ENCODE measurements around the gene HOXB1.
"Not testable (repeated sequence)": the region's sequence is repeated elsewhere in the genome, so short reads cannot be mapped to it uniquely, and the experiment has no call there.

The HOXB1 gene

DNA sequence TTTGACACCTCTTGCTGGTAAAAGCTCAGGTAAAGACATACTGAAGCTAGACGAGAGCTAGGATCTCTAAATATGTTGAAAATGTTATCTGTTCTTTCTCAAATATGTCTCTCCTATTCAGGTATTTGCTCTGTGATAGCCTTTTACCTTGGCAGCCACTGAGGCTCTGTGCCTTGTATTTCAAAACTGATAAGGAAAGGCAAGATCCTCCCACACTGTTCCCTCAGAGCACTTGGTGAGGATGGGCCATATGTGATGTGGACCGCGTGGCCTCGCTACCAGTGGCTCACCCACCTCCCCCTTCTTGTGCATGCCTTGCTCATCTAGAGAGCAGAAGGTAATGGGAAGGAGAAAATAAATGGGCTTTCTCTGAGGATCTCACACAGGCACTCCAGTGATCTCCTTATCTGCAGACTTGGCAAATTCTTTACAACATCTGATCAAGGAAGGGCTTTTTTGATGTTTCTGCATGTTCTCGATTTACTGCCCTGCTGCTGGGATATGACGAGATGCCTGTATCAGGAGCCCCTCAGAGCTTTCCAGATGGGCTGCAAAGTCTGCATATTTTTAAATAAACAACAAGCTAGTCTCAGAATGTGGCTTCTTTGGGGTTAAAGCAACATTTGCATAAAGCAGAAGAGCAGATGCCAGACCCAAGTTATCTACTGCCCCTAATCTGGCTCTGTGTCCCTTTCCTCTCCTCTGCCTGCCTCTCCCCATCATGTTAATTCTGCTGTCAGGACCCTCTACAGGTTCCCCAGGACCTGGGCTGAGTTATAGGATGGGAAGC is 16.9 kb downstream of the HOXB1 start:
- DNase-seq, result no peak

DNA sequence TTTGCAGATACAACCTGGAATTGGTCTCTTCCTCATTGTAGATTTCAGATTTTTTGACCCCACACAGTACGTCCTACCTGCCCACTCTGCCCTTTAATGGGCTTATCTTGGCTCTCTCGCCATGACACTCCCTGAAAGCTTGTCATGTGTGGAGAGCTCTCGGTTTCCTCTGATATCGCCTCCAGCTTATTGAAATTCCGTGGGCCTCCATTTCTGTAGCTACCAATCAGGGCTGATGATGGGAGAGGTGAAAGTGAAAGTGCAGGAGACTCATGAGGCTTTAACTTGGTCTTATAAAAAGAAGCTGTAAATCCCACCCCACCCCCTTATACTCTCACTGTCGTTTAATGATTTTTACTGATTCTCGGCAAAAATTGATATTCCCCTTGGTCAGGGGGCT is 17.7 kb downstream of the HOXB1 start:
- DNase-seq, result no peak

DNA sequence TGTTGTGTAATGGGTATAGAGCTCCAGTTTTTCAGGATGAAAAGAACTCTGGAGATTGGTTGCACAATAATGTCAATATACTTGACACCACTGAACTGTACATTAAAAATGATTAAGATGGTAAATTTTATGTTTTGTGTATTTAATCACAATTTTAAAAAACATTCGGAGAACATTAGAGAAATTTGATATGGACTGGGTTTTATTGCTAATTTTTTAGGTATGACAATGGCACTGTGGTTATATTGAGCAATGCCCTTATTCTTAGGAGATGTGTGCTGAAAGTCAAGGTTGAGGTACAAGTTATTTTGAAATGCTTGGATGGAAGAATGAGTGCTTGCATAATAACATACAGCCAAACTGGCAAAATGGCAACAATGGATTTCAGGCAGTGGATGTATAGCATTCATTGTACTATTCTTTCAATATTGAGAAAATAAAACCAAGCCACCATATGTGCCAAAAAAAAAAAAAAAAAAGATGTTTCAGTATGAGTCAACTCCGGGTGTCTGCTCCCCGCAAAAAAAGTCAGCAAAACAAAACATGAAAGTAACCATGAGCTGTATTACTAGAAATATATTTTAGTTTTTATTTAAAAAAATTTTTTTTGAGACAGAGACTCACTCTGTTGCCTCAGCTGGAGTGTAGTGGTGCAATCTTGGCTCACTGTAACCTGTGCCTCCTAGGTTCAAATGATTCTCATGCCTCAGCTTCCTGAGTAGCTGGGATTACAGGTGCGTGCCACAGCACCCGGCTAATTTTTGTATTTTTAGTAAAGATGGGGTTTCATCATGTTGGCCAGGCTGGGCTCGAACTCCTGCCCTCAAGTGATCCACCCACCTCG is 19.8 kb downstream of the HOXB1 start:
- DNase-seq, result peak; percentile 25

DNA sequence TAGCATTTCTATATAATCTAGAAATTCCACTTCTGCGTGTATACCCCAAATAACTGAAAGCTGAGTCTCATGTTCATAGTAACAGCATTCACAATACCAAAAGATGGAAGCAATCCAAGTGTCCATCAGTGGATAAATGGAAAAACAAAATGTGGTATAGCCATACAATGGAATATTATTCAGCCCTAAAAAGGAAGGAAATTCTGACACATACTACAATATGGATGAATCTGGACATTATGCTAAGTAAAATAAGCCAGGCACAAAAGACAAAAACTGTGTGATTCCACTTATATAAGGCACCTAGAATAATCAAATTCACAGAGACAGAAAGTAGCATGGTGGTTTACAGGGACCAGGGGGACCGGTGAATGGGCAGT is 20.4 kb downstream of the HOXB1 start:
- no peak for DNase-seq

DNA sequence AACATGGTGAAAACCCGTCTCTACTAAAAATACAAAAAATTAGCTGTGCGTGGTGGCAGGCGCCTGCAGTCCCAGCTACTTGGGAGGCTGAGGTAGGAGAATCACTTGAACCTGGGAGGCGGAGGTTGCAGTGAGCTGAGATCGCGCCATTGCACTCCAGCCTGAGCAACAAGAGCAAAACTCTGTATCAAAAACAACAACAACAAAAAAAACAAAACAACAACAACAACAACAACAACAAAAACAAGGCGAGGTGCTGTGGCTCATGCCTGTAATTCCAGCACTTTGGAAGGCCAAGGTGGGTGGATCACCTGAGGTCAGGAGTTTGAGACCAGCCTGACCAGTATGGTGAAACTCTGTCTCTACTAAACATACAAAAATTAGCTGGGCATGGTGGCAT is 21.1 kb downstream of the HOXB1 start:
- not testable (repeated sequence) for DNase-seq

DNA sequence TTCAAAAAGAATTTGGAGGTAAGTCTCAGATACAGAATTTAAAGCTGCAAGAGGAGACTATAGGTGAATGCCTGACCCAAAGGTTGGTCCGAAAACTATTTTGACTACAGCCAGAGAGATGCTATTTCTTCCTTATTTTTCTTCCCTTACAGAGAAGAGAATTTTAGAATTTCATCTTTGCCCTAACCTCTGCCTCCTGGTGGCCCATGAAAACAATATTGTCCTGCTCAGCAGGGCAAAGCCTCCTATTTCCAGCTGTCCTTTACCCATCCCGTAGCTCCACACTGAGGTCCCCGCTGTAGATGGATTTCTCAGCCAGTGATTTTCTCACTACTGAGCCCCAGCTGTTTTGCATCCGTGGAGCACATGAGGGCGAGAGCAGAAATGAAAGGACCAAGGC is 24.6 kb downstream of the HOXB1 start:
- DNase-seq, result no peak

DNA sequence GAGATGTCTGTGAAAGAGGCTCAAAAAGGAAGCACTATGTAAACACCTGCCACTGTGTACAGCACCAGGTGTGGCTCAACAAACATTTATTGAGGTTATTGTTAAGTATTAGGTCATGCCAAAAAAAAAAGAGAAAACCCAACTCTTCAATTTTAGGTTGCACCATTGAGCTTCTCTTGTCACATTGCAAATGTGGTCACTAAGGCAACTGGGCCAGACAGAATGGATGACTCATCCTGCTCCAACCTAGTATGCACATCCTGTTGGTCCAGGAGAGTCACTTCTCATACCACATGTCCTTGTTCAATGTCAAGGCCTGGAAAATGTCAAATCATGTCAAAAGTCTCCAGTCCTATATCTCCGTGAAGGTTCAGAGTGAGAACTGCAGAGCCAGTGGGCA is 25.0 kb downstream of the HOXB1 start:
- peak; percentile 79 for DNase-seq

DNA sequence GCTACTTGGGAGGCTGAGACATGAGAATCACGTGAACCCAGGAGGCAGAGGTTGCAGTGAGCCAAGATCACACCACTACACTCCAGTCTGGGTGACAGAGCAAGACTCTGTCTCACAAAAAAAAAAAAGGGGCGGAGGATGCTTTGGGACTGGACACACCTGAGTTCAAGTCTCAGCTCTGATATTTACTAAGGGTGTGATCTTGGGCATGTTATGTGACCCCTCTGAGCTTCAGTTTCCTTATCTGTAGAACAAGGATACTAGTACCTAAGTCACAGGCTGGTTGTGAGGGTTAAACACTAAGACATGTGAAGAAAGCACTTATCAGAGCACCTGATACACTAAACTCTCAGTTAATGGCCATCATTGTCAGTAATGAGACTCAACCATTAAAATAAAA is 25.9 kb downstream of the HOXB1 start:
- no peak for DNase-seq

DNA sequence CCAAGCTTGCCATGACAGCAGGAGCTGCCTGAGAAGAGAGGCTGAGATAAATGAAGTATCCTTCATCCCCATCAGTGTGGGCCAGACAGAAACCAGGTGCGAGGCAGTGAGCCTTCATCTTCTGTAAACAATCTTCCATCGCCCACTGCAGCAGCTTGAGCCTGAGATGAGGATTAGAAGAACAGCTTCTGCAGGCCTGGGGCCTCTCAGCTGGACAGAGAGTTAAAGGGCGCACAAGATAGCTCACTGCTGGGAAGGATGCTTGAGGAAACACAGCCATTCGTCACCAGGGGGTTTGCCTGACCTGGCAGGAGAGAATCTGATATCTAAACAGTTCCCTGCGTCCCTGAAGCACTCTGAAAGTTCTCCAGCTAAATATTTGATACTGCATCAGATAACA is 27.1 kb downstream of the HOXB1 start:
- no peak for DNase-seq

DNA sequence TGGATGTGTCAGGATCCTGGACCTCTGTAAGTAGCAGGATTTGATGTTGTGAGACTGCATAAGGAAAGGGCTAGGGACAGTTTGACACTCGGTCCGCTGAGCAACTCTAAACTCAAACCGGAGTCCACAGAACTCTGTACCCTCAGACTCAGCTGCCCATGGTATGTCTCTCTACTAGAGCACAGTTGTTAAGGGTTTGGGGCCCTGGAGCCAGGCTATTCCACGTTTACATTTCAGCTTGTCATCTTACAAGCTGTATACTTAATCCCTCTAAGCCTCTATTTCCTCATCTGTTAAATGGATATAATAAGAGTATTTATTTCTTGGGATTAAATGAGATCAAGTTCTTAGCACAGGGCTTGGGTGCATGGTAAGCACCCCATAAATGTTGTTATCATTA is 27.9 kb downstream of the HOXB1 start:
- no peak for DNase-seq

DNA sequence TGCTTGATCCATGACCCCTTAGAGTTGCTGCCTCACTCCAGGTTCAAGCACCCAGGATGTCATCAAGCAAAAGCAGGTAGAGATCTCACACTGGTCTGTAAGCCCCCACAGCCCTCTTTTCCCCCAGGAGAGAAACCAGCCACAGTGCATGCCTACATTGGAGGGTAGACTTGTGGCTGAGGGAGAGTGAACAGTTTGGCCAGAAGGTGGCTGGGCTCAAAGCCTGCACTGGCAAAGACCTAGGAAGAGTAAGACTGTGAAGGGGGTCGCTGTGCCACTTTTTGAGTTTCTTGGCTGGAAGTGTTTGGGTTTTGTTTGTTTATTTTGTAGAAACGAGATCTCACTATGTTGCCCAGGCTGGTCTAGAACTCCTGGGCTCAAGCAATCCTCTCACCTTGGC is 28.5 kb downstream of the HOXB1 start:
- no peak for DNase-seq

DNA sequence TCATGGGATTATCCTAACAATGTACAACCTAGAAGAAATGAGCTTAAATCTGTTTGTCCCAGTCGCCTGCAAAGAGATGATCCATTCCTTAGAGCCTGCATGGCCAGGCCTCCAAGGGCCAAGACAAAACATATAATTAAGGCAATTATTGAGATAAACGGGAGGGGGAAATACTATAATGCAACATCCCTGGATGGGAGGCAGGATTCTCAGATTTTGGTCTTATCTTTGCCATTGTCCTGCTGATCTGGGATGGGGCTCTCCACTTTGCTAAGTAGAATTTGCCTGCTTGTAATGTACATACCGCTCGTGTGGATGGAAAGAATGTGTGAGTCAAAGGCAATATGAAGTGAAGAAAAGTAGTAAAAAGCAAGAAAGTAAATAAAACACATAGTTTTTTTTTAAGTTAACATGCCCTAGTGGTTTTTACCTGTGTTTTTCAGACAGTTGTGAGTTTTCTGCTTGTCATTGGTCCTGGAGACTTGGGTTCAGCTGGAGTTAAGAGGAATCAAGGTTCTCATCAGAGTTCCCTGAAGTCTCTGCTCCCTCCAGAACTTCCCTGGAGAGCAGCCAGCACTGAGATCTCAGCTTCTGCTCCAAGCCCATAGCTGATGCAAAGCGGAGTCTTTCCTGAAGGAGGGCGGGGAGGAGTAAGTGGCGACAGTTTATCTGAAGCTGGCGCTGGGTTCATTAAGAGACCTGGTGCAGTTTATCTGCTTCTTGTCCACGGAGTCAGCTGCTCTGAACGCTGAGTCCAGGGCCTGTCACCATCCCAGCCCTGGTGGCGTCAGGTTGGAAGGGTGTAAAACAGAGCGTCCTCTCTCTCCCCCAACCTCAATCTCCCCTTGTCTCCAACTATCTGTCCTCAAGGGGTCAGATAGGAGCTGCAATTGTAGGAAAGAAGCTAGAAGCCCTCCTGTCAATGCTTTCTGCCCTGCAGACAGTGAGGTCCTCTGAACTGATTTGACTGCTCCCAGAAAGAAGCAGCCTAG is 30.1 kb downstream of the HOXB1 start:
- no peak for DNase-seq

DNA sequence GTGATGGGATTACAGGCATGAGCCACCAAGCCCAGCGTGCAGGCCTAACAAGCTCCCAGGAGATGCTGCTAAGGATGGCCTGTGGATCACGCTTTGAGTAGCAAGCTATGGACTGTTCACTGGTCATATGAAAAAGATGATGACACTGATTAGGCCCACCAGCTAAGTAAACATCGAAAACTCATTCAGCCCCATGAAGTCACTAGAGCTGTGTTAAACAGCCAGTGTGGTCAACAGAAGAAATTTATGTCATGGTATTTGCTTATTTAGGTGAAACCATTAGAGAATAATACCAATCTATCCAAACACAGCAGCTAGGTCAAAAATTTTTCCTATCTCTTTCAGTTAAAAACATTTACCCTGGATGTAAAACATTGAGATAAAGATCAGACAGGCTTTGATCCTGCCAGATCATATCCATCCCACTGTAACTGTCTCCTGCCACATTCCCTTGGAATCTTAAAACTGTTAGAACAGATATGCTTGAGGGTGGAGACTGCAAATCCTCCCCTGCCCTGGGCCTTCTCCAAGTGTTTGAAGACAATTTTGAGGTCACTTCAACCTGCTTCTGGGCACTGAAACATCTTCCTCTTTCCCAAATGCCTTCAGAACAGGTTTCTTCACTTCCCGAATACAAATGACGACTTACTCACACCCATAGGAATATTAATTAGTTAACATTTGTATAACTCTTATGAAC is 30.9 kb downstream of the HOXB1 start:
- no peak for DNase-seq

DNA sequence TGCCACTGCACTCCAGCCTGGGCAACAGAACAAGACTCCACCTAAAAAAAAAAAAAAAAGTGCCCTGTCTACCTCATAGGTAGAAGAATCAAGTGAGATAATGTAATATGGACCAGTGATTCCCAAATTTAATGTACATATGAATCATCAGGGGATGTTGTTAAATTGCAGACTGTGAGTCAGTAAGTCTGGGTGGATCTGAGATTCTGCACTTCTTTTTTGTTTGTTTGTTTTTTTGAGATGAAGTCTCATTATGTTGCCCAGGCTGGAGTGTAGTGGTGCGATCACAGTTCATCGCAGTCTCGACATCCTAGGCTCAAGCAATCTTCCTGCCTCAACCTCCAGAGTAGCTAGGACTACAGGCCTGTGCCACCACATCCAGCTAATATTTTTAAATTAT is 31.6 kb downstream of the HOXB1 start:
- DNase-seq, result no peak

DNA sequence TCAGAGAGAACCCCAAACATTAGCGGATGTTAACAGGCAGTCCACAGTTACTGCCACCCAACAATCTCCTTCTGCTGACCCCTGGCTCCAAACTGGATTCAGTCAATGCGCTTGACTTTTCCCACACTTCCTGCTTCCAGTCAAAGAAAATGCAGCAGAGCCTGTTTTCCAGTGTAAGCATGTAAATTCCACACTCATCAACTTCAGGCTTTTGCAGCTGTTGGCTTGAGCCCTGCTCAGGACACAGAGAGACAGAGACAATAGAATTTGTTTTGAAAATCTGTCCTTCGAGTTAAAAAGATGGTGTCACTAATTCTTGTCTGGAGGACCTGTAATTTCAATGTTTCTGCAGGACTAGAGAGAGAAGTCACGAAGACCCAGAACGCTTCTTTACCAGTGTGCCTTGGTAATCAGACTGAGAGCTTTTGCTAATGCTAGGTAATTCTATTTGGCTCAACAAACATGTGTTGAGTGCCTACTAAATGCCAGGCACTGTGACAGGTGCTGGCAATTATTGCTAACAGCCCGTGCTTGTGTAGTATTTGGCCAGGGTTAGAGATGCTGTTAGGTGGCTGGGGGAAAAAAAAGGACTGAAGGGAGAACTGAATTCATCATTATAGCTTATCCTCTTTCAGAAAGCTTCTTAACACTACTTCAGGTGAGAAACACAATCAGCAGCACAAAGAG is 32.5 kb downstream of the HOXB1 start:
- no peak for DNase-seq

DNA sequence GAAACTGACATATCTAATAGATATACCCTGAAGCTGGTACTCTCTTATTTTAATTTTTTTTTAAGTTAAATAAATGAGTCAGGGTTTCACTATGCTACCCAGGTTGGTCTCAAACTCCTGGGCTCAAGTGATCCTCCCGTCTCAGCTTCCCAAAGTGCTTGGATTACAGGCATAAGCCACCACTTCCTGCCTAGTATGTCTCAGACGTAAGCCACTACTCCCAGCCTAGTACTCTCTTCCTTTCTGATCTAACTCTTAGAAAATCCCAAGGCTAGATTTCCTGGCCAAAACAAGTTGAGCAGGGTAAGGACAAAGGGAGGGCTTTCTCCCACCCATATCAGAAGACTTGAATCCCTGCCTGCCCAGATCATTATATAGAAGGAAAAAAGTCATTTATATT is 33.7 kb downstream of the HOXB1 start:
- no peak for DNase-seq

DNA sequence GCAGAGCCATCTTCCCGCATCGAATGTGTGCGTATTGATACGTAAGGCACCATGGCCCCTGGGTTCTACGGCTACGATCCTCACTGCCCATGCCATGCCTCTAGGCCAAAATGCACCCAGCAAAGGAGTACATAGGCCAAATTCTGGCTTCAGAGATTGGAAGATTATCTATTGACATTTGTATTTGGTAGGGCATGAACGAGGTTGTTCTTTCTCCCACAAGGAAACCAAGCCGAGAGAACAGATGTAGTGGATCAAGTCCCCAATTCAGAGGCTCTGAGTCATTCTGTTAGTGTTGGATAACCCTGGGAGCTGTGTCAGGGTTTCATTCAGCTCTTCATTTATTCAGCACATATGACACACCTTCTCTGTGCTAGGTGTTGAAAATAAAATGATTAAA is 36.5 kb downstream of the HOXB1 start:
- no peak for DNase-seq

DNA sequence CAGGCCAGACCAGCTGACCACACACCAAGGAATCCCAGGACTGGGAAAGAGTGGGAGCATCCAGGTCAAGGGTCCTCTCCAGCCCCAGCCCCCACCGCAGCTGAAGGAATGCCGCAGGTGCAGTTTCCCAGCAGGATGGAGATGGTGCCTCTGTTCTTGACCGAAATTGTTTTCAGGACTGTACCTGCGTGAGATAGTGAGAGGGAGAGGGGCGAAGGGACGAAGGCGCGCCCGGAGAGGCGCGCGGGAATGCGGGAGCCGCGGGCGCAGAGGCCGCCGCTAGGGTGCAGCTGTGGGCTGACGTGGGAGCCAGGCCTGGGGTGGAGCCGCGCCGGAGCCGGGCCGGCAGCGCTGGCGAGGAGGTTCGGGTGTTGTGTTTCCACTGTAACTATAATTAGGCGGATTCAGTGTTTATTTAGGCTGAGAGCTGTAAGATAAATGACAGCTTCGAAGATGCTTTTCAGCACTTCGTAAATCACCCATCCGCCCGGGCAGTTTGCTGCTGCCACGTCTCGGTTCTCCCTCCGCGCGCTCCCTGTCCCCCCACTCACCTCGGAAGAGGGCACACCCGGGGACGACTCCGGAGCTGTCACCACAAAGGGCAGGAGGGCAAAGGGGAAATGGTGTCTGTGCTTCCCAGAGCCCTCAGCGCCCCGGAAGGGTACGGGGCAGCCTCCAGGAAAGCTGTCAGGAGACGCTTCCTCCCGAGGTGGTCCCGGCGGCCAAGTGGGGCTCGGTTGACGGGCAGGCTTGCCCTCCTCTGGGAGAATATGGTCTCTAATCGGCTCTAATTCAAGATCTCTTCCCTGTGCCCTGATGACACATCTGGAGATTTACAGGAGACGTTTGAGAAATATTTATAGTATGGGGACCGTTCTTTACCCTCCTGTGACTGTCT is 38.2 kb downstream of the HOXB1 start:
- DNase-seq, result no peak

DNA sequence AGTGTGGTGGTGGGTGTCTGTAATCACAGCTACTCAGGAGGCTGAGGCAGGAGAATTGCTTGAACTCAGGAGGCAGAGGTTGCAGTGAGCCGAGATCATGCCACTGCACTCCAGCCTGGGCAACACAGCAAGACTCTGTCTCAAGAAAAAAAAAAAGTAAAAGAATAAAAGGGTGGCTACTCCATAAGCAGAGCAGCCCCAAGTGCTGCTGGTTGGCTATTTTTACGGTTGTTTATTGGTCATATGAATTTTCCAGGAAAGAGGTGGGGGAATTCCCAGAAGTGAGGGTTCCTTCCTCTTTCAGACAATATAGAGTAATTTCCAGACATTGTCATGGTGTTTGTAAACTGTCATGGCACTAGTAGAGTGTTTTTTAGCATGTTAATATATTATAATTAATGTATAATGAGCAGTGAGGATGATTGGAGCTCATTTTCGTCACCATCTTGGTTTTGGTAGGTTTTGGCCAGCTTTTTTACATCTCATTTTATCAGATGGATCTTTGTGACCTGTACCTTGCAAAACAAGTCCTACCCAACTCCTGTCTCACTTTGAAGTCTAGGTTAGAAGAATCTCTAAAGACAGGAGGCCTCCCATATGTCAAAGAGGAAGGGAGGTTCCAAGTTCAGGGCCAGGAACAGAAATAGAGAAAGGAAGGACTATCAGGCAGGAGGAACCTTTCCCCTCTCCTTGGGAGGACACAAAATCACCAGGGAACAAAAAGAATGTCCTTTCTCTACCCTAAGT is 39.1 kb downstream of the HOXB1 start:
- DNase-seq, result peak; percentile 55

DNA sequence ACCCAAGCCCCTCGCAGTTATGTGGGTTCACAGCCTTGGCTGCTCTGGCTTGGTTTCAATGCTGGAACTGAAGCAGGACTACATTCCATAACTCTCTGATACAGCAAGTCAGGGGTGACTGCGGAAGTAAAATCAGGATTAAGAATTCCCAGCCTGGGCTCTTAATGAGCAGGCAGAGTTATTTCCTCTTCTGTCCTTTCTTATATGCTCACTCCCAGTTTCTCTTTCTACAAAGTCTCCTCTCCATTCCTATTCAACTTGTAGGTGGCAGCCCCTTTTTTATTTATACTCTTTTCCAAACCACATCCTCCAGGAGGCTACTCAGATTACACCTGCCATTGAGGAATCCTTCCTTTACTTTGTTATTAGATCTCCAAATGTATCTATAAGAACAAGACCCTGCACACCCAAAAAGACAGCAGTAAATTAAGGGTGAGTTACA is 40.3 kb downstream of the HOXB1 start:
- no peak for DNase-seq

Data from MV-4-11 (cell line).